Upper lobe of left lung (tissue), 4 donors: ENCODE data around the gene USP15.

Experiments used
- EP300 ChIP-seq, 4 donors: sonication (generic); formaldehyde crosslinking; IDR thresholded peaks; one replicate each; pipeline ENCODE4 v1.5.1; 2017; ENCODE audit warnings: antibody characterized with exemption in 4 of 4, control low read depth in 2 of 4
- POLR2A ChIP-seq, 4 donors: fragments of 450-650 bp; IDR thresholded peaks; one replicate each; pipeline ENCODE4 v1.5.1; 2016 to 2017; ENCODE audit warnings: antibody characterized with exemption in 4 of 4, mild to moderate bottlenecking in 2 of 4
- POLR2AphosphoS5 ChIP-seq, 2 donors: sonication (generic); formaldehyde crosslinking; IDR thresholded peaks; one replicate each; pipeline ENCODE4 v1.5.1; 2017; ENCODE audit warnings: antibody characterized with exemption in 2 of 2
- TF ChIP-seq, protein P1 (sequence below), 6 experiments: fragments of 450-650 bp in 4 of 6; fragments of 200-600 bp in 2 of 6; sonication (generic) in 2 of 6; IDR thresholded peaks; one replicate each; pipeline ENCODE4 v1.5.1; 2016 to 2019; ENCODE audit warnings: antibody characterized with exemption in 6 of 6

GRCh38 chr12:62279058-62279457, 18.9 kb downstream of the USP15 start:
- TF ChIP-seq, protein P1, sequence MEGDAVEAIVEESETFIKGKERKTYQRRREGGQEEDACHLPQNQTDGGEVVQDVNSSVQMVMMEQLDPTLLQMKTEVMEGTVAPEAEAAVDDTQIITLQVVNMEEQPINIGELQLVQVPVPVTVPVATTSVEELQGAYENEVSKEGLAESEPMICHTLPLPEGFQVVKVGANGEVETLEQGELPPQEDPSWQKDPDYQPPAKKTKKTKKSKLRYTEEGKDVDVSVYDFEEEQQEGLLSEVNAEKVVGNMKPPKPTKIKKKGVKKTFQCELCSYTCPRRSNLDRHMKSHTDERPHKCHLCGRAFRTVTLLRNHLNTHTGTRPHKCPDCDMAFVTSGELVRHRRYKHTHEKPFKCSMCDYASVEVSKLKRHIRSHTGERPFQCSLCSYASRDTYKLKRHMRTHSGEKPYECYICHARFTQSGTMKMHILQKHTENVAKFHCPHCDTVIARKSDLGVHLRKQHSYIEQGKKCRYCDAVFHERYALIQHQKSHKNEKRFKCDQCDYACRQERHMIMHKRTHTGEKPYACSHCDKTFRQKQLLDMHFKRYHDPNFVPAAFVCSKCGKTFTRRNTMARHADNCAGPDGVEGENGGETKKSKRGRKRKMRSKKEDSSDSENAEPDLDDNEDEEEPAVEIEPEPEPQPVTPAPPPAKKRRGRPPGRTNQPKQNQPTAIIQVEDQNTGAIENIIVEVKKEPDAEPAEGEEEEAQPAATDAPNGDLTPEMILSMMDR (IDR thresholded peaks at IDR 0.05): no peak
- TF ChIP-seq POLR2A (IDR thresholded peaks at IDR 0.05): no peak
- TF ChIP-seq POLR2AphosphoS5 (IDR thresholded peaks at IDR 0.05): no peak
- no peak for TF ChIP-seq EP300 (IDR thresholded peaks at IDR 0.05)
